Body of pancreas (tissue), 4 donors: ENCODE results near the gene SUN2. TPM values are rescaled to one million over a fixed set of nuclear protein-coding genes. Genes with fewer than 3 reads are reported as not detected.
A peak's percentile ranks its signal among the peaks of the same experiment; 100 is the strongest.

Experiments used
- ATAC-seq: fragments of 150-250 bp; one replicate; pipeline ENCODE4 v1.9.1; 2016
- DNase-seq, 4 donors: peaks; one replicate each; pipeline ENCODE4 v3.0.0-alpha.2; 2019
- H3K27ac ChIP-seq, 4 donors: fragments of 200-600 bp; sonication (generic); 1 replicate in 3 of 4; 2 replicates in 1 of 4; pipeline versions ENCODE4 v1.5.1 to v1.6.1; 2016 to 2019; ENCODE audit warnings: mild to moderate bottlenecking in 1 of 4, mixed read lengths in 1 of 4, moderate library complexity in 1 of 4
- H3K27me3 ChIP-seq, 2 donors: fragments of 200-600 bp; sonication (generic); one replicate each; pipeline ENCODE4 v1.6.0; 2016; ENCODE audit warnings: mild to moderate bottlenecking in 1 of 2
- H3K36me3 ChIP-seq, 2 donors: fragments of 200-600 bp; sonication (generic); replicated peaks in 1 of 2; 2 replicates each; pipeline ENCODE4 v1.5.1; 2016; ENCODE audit warnings: low read depth in 2 of 2; ENCODE audit not compliant: insufficient read depth in 1 of 2
- H3K4me1 ChIP-seq: fragments of 200-600 bp; sonication (generic); one replicate; pipeline ENCODE4 v1.6.0; 2016
- H3K4me3 ChIP-seq, 2 donors: fragments of 200-600 bp; sonication (generic); 1 replicate in 1 of 2; 2 replicates in 1 of 2; pipeline ENCODE4 v1.5.1; 2016 to 2019
- H3K9me3 ChIP-seq, 3 donors: fragments of 200-600 bp; sonication (generic); 1 replicate in 2 of 3; 2 replicates in 1 of 3; pipeline ENCODE4 v1.5.1; 2016
- CTCF ChIP-seq, 7 experiments: fragments of 450-650 bp in 4 of 7; fragments of 200-600 bp in 3 of 7; sonication (generic) in 3 of 7; IDR thresholded peaks; one replicate each; pipeline ENCODE4 v1.5.1; 2016 to 2019; ENCODE audit warnings: antibody characterized with exemption in 7 of 7
- POLR2A ChIP-seq, 3 donors: fragments of 450-650 bp; IDR thresholded peaks; one replicate each; pipeline ENCODE4 v1.6.1; 2016; ENCODE audit warnings: antibody characterized with exemption in 3 of 3, mild to moderate bottlenecking in 2 of 3
- WGBS, 2 donors: methylation state at CpG; one replicate each; pipeline ENCODE4 v1.1.5; 2017; 5-methylcytosine and 5-hydroxymethylcytosine counted together
- intact Hi-C: fragments of 100-400 bp; cut with DNase I; formaldehyde crosslinking; loops from one replicate; pipeline ENCODE4 v1.15.1; 2023
- total RNA-seq, 2 donors: library from RNA; depleted of rRNA; stranded (reverse); fragments of >200 nt; gene quantifications; one replicate each; pipeline ENCODE4 v1.1.0, GENCODE V29; 2016

The SUN2 gene
- total RNA-seq, 2 donors from 2014 or later = 143 to 166 TPM

DNA sequence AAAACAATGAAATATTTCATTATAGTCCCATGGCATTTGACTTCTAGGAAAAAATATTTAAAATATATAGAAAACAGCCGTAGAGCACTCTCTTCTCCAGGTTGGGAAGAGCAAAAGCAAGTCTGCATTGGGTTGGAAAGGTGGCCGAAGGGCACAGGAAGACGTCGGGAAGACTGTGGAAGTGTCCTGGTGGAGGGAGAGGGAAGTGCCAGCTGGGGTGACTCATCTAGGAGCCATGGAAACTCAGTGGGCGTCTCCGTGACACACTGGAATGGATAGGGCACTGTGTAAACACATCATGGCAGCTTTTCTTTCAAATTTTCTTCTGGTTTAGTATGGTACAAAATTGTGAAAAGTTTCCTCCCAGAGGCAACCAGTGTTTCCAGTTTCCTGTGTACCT, 37.4 kb downstream of the SUN2 start:
- Histone ChIP-seq H3K27me3 (no peaks in the 10 kb centered on the region), H3K4me1 (peaks cover 14% of the 10 kb centered on the region), H3K4me3 (no peak overlapping the region), H3K36me3 (peaks cover 0 to 8% of the 10 kb centered on the region in 2 donors), H3K27ac (peak overlapping the region; percentile 9 to 70 (median 37)), H3K9me3 (no peaks in the 10 kb centered on the region)
- intact Hi-C loops = no loop called here
- ATAC-seq (peak; percentile 99), DNase-seq (peak; percentile 77 to 87 (median 82))
- WGBS, 2 donors = 22 to 30% methylated on average over 6 of the region's 6 CpGs
- peak; percentile 43 to 81 (median 62) for TF ChIP-seq CTCF (IDR thresholded peaks at IDR 0.05)
- no peak for TF ChIP-seq POLR2A (IDR thresholded peaks at IDR 0.05)

- ATAC-seq = no peak
Observed at GRCh38 chr22:38717244-38717643, 38.6 kb downstream of the SUN2 start.

DNA sequence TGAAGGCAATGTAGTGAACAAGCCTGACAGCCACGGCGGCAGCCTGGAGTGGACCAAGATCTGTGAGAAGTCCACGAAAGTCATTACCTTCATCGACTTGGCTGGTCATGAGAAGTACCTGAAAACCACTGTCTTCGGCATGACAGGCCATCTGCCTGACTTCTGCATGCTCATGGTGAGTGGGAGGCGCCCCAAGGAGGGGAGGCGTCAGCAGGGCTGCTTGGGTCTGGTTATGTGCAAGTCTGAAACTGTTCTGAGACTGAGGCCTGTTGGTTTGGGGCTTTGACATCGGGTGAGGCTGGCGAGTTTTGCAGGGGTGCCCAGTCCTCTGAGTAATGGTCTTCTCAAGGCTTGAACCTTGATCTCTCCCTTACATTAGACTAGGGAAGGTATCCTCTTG, 39.0 kb downstream of the SUN2 start:
- WGBS, 2 donors = 91 to 96% methylated on average over 9 of the region's 9 CpGs
- peaks cover 14% of the 10 kb centered on the region for H3K4me1 ChIP-seq

More at GRCh38 chr22:38717244-38717643, 38.6 kb downstream of the SUN2 start:
- no peak for DNase-seq
- TF ChIP-seq CTCF (IDR thresholded peaks at IDR 0.05) (no peak), POLR2A (IDR thresholded peaks at IDR 0.05) (no peak)
- WGBS, 2 donors = 87 to 91% methylated on average over 6 of the region's 6 CpGs
- Histone ChIP-seq H3K27ac (no peak overlapping the region), H3K27me3 (no peaks in the 10 kb centered on the region), H3K4me1 (peaks cover 14% of the 10 kb centered on the region), H3K36me3 (no peaks in the 10 kb centered on the region), H3K9me3 (no peaks in the 10 kb centered on the region), H3K4me3 (no peak overlapping the region)
- intact Hi-C loops = no loop called here

DNA sequence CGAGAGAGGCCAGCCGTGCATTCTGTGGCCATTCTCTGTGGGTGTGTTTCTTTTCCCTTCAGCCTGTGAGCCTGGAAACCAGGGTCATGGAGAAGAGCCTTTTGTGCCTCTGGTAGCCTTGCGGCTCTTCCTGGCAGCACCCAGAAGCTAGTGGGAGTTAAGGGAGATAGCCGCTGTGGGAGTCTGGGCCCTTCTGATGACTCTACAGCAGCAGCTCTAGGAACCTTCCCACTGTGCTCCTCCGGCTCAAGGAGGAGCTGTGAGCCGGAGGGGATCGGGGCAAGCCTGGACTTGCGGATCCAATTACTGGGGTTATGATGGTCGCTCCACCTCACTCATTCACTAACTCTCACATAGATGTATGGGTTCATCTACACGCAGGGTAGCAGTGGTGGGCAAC, 39.5 kb downstream of the SUN2 start:
- no peak overlapping the region for H3K27ac ChIP-seq
- no peak for DNase-seq
- no peaks in the 10 kb centered on the region for H3K9me3 ChIP-seq
- no peaks in the 10 kb centered on the region for H3K27me3 ChIP-seq
- no peak for ATAC-seq
- no peak overlapping the region for H3K4me3 ChIP-seq
- no peaks in the 10 kb centered on the region for H3K36me3 ChIP-seq
- intact Hi-C loops = no loop called here
- peaks cover 14% of the 10 kb centered on the region for H3K4me1 ChIP-seq
- no peak for TF ChIP-seq CTCF (IDR thresholded peaks at IDR 0.05)
- WGBS, 2 donors = 96% methylated on average over 8 to 10 of the region's 10 CpGs

More for the DNA sequence above, 39.0 kb downstream of the SUN2 start:
- Histone ChIP-seq H3K36me3 (no peaks in the 10 kb centered on the region), H3K4me3 (no peak overlapping the region), H3K9me3 (no peaks in the 10 kb centered on the region), H3K27ac (no peak overlapping the region), H3K27me3 (no peaks in the 10 kb centered on the region)
- TF ChIP-seq CTCF (IDR thresholded peaks at IDR 0.05) (no peak), POLR2A (IDR thresholded peaks at IDR 0.05) (no peak)
- DNase-seq (no peak), ATAC-seq (no peak)
- intact Hi-C loops = no loop called here

DNA sequence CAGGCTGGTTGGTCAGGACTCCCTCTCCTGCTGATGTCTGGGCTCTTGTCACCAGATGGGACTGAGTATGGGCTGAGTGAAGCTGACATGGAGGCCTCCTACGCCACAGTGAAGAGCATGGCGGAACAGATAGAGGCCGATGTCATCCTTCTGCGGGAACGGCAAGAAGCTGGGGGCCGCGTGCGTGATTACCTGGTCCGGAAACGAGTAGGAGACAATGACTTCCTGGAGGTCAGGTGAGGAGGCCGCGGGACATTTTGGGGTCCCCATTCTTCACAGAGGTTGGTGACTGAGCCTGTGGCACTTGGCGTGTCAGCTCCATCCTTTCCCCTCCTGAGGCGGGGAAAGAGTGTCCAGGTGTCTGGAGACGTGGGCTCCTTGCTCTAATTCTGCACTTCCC, 39.9 kb downstream of the SUN2 start:
- Histone ChIP-seq H3K9me3 (no peaks in the 10 kb centered on the region), H3K4me3 (no peak overlapping the region), H3K4me1 (peaks cover 14% of the 10 kb centered on the region), H3K36me3 (no peaks in the 10 kb centered on the region), H3K27ac (no peak overlapping the region), H3K27me3 (no peaks in the 10 kb centered on the region)
- intact Hi-C loops = no loop called here
- WGBS, 2 donors = 87 to 94% methylated on average over 10 to 13 of the region's 15 CpGs
- TF ChIP-seq POLR2A (IDR thresholded peaks at IDR 0.05) (no peak), CTCF (IDR thresholded peaks at IDR 0.05) (no peak)
- no peak for DNase-seq
- no peak for ATAC-seq
